ENCODE measurements around the gene GGT7. TPM values are rescaled to one million over a fixed set of nuclear protein-coding genes. Genes with fewer than 3 reads are reported as not detected.

The GGT7 gene
- total and polyA plus RNA-seq, 4 donors = 3.7 to 8.1 (median 6.0) TPM

DNA sequence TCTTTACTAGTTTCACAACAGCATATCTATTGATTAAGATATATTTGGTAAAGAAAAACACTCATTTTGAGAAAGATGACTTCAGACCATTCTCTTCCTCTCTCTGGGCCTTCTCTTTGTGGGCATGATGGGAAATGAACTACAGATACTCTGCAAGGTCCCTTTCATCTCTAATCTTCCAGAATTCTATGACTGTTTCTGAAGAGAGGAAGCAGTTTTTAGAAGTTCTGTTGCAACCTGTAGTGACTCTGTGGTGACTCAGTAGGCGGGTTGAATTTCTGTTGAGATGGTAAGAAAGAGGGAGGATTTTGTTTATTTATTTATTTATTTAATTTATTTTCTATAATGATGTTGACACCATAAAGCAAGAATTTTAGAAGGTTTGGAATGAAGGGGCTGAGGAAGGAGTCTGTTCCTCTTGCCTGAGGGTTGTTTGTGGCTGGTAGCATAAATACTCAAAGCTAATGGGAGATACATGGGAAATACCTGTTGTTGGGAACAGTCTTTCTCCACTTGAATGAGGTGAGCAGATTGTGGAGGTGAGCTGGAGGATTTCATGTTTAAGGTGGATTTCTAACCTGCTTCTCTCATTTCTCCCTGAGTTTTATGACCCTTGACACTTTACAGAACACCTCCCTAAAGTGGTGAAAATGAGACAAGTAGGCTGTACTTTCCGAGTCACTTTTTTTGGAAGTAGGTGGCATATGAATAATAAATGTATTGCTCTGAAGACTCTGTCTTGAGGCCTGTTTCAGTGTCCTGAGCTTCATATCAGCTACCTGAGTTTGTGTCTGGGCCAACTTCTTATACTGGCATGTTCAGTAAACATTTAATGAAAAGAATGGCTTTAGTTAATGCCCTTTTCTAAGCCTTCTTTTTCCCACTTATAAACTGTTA lies 18.8 kb upstream of the GGT7 start:
- TF ChIP-seq YY1 (IDR thresholded peaks at IDR 0.05) (no peak), HNF4G (IDR thresholded peaks at IDR 0.05) (no peak), RAD21 (IDR thresholded peaks at IDR 0.05) (no peak), SP1 (IDR thresholded peaks at IDR 0.05) (no peak)
- TF ChIP-seq, protein P1, sequence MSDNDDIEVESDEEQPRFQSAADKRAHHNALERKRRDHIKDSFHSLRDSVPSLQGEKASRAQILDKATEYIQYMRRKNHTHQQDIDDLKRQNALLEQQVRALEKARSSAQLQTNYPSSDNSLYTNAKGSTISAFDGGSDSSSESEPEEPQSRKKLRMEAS (IDR thresholded peaks at IDR 0.05) = no peak
- TF ChIP-seq, protein P2, sequence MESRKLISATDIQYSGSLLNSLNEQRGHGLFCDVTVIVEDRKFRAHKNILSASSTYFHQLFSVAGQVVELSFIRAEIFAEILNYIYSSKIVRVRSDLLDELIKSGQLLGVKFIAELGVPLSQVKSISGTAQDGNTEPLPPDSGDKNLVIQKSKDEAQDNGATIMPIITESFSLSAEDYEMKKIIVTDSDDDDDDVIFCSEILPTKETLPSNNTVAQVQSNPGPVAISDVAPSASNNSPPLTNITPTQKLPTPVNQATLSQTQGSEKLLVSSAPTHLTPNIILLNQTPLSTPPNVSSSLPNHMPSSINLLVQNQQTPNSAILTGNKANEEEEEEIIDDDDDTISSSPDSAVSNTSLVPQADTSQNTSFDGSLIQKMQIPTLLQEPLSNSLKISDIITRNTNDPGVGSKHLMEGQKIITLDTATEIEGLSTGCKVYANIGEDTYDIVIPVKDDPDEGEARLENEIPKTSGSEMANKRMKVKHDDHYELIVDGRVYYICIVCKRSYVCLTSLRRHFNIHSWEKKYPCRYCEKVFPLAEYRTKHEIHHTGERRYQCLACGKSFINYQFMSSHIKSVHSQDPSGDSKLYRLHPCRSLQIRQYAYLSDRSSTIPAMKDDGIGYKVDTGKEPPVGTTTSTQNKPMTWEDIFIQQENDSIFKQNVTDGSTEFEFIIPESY (IDR thresholded peaks at IDR 0.05) = no peak
- TF ChIP-seq, protein P3, sequence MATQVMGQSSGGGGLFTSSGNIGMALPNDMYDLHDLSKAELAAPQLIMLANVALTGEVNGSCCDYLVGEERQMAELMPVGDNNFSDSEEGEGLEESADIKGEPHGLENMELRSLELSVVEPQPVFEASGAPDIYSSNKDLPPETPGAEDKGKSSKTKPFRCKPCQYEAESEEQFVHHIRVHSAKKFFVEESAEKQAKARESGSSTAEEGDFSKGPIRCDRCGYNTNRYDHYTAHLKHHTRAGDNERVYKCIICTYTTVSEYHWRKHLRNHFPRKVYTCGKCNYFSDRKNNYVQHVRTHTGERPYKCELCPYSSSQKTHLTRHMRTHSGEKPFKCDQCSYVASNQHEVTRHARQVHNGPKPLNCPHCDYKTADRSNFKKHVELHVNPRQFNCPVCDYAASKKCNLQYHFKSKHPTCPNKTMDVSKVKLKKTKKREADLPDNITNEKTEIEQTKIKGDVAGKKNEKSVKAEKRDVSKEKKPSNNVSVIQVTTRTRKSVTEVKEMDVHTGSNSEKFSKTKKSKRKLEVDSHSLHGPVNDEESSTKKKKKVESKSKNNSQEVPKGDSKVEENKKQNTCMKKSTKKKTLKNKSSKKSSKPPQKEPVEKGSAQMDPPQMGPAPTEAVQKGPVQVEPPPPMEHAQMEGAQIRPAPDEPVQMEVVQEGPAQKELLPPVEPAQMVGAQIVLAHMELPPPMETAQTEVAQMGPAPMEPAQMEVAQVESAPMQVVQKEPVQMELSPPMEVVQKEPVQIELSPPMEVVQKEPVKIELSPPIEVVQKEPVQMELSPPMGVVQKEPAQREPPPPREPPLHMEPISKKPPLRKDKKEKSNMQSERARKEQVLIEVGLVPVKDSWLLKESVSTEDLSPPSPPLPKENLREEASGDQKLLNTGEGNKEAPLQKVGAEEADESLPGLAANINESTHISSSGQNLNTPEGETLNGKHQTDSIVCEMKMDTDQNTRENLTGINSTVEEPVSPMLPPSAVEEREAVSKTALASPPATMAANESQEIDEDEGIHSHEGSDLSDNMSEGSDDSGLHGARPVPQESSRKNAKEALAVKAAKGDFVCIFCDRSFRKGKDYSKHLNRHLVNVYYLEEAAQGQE (IDR thresholded peaks at IDR 0.05) = no peak
- H3K27ac ChIP-seq (ENCODE audit: low read depth in 1 of 2, low read length in 2 of 2) = peak overlapping the region in 1 of 2 donors; percentile 51
- peaks cover 0 to 2% (median under 1%) of the 10 kb centered on the region in 4 donors for H3K36me3 ChIP-seq (ENCODE audit: control insufficient read depth in 4 of 4, insufficient read depth in 3 of 4, low read depth in 1 of 4, low read length in 3 of 4)
- no peaks in the 10 kb centered on the region for H3K9me3 ChIP-seq (ENCODE audit: control insufficient read depth in 4 of 4, low read length in 3 of 4)
- H3K4me1 ChIP-seq (ENCODE audit: control insufficient read depth in 4 of 4, insufficient read depth in 4 of 4, low read length in 3 of 4) = peaks cover 3 to 25% (median 17%) of the 10 kb centered on the region in 4 donors
- 84% methylated on average over 2 of the region's 2 CpGs for WGBS
- H3K9ac ChIP-seq (ENCODE audit: low read depth in 1 of 2, low read length in 2 of 2) = no peak overlapping the region
- no peak for DNase-seq (ENCODE audit: low spot score)
- no peak overlapping the region for H3K4me3 ChIP-seq (ENCODE audit: low read depth in 1 of 3, low read length in 3 of 3)
- H3K27me3 ChIP-seq (ENCODE audit: control insufficient read depth in 4 of 4, insufficient read depth in 4 of 4, low read length in 3 of 4) = no peaks in the 10 kb centered on the region

DNA sequence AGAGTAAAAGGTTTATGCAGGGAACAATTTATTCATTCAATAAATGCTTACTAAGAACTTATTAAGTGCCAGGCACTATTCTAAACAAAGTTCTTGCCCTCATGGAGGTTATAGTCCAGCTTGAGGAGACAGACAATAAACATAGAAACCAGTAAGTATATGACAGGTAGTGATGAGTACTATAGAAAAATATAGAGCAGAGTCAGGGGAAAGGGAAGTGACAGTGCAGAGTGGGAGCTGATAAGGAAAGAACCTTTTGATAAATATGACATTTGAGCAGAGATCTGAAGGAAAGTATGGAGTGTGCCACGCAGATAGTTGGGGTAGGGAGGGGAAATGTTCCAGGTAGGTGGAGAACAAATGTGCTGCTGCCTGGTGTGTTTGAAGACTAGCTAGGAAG lies 15.8 kb upstream of the GGT7 start:
- peaks cover 2 to 10% (median 8%) of the 10 kb centered on the region in 4 donors for H3K36me3 ChIP-seq (ENCODE audit: control insufficient read depth in 4 of 4, insufficient read depth in 3 of 4, low read depth in 1 of 4, low read length in 3 of 4)
- TF ChIP-seq, protein P1 (IDR thresholded peaks at IDR 0.05) = no peak
- TF ChIP-seq, protein P2 (IDR thresholded peaks at IDR 0.05) = no peak
- TF ChIP-seq TAF1 (conservative IDR thresholded peaks at IDR 0.05) (no peak), NR2F2 (IDR thresholded peaks at IDR 0.05) (no peak), RAD21 (IDR thresholded peaks at IDR 0.05) (no peak), YY1 (IDR thresholded peaks at IDR 0.05) (no peak), EGR1 (IDR thresholded peaks at IDR 0.05; ENCODE audit: low read depth in 2 of 2) (no peak), JUND (IDR thresholded peaks at IDR 0.05) (no peak), FOXA2 (IDR thresholded peaks at IDR 0.05) (no peak), RXRA (IDR thresholded peaks at IDR 0.05) (no peak), HNF4A (conservative IDR thresholded peaks at IDR 0.05) (no peak)
- TF ChIP-seq, protein P4, sequence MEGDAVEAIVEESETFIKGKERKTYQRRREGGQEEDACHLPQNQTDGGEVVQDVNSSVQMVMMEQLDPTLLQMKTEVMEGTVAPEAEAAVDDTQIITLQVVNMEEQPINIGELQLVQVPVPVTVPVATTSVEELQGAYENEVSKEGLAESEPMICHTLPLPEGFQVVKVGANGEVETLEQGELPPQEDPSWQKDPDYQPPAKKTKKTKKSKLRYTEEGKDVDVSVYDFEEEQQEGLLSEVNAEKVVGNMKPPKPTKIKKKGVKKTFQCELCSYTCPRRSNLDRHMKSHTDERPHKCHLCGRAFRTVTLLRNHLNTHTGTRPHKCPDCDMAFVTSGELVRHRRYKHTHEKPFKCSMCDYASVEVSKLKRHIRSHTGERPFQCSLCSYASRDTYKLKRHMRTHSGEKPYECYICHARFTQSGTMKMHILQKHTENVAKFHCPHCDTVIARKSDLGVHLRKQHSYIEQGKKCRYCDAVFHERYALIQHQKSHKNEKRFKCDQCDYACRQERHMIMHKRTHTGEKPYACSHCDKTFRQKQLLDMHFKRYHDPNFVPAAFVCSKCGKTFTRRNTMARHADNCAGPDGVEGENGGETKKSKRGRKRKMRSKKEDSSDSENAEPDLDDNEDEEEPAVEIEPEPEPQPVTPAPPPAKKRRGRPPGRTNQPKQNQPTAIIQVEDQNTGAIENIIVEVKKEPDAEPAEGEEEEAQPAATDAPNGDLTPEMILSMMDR (IDR thresholded peaks at IDR 0.05; ENCODE audit: low read depth, low read length, missing input control) = no peak
- TF ChIP-seq, protein P3 (IDR thresholded peaks at IDR 0.05) = no peak
- TF ChIP-seq, protein P5, sequence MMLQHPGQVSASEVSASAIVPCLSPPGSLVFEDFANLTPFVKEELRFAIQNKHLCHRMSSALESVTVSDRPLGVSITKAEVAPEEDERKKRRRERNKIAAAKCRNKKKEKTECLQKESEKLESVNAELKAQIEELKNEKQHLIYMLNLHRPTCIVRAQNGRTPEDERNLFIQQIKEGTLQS (IDR thresholded peaks at IDR 0.05) = no peak

More for the DNA sequence above, 15.8 kb upstream of the GGT7 start:
- peaks cover 2 to 20% (median 8%) of the 10 kb centered on the region in 4 donors for H3K4me1 ChIP-seq (ENCODE audit: control insufficient read depth in 4 of 4, insufficient read depth in 4 of 4, low read length in 3 of 4)
- no peak overlapping the region for H3K9ac ChIP-seq (ENCODE audit: low read depth in 1 of 2, low read length in 2 of 2)
- WGBS = 71% methylated on average over 1 of the region's 1 CpG
- no peak overlapping the region for H3K4me3 ChIP-seq (ENCODE audit: low read depth in 1 of 3, low read length in 3 of 3)
- H3K9me3 ChIP-seq (ENCODE audit: control insufficient read depth in 4 of 4, low read length in 3 of 4) = no peaks in the 10 kb centered on the region
- H3K27me3 ChIP-seq (ENCODE audit: control insufficient read depth in 4 of 4, insufficient read depth in 4 of 4, low read length in 3 of 4) = no peaks in the 10 kb centered on the region
- no peak for DNase-seq (ENCODE audit: low spot score)
- H3K27ac ChIP-seq (ENCODE audit: low read depth in 1 of 2, low read length in 2 of 2) = no peak overlapping the region

Measured in liver (tissue), 9 donors.